RKO (cell line): ENCODE measurements around the gene SMG6.

Experiments
- DNase-seq: peaks from one replicate; pipeline ENCODE4 v3.0.0-alpha.2; 2016; ENCODE audit warnings: low spot score

The SMG6 gene

DNA sequence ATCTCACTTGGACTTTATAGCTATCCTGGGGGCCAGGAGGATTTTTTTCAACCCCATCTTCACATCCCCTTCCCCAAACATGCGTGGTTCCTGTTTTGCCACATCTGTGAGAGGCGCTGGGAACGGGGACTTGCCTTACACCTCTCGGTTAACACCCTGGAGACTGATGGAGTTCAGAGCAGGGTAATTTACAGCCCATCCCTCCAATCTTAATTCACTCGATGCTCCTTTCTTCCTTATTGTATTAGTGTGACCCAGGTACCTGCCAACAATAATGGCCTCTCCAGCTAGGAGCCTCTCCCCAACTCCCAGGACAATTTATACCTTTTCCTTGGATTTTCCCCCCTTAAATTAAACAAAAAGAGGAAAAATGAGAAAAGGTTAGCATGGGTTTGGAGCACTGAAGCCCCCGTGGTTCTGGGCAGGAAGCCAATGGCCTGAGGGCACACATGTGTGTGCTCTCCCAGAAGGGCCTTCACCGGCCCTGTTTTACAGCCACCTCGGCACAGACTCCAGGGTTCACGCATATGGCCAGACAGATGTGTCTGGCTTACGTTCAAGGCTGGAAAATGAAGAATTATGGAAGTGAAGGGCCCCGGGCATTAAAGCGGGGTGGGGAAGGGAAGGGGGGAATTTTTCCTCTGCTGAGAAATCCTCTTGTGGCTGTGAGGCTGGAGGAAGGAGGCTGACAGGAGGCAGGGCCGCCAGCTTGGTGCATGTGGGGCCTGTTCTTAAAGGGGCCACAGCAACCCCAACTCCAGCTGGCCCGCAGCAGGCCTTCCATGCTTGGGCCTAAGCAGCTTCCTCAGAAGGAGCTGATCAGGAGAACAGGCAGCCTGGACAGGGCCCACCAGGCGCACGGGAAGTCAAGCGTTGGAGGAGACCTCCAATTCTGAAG is 227.2 kb downstream of the SMG6 start:
- no peak for DNase-seq

DNA sequence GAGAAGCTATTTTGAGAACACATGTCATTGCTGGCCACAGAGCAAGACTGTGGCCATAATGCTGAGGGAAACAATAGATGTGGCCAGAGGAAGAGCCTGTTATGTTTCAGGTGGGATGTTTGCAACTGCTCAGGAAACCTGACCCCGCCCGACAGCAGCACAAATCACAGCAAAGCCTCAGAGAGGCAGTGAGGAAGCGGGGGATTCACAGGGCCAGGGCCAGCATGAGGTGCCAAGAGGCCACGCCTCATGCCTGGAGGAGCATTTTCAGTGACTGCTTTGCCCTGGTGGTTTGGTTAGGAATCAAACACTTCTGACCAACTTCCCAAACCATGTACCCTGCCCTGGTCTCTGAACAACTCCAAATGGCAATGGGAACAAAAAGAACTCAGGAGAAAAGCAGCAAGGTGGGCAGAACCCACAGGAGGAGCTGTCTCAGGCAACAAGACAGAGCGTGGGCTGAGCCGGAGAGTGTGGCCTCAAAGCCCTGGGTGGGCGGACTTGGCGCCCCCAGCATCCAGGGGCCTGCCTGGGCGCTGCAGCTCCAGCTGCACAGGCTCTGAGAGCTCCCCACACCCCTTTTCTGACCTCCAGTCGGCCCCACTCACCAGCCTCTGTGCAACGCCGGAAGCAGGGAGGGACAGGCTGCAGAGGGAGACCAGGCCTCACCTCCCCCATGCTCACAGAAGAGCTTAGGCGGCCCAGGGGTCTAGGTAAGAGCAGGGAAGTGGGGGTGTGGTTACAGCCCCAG is 228.1 kb downstream of the SMG6 start:
- DNase-seq, result no peak

DNA sequence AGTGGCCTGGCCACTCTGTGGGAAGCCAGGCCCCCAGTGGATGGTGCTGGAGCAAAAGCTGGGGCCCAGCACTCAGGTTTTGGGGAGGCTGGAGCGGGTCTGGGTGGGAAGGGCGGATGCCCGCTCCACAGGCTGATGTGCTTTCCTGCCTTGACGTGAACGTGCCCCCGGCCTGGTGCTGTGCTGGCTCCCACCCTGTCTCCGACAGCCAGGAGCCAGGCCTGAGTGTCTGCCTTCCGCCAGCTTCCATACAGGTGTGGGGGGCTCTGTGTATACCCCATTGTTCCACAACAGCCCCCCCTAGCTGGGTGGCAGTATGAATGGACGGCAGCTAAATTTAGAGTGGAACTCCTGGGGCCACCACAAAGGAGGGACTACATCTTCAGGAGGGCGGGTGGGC is 228.7 kb downstream of the SMG6 start:
- DNase-seq, result no peak

DNA sequence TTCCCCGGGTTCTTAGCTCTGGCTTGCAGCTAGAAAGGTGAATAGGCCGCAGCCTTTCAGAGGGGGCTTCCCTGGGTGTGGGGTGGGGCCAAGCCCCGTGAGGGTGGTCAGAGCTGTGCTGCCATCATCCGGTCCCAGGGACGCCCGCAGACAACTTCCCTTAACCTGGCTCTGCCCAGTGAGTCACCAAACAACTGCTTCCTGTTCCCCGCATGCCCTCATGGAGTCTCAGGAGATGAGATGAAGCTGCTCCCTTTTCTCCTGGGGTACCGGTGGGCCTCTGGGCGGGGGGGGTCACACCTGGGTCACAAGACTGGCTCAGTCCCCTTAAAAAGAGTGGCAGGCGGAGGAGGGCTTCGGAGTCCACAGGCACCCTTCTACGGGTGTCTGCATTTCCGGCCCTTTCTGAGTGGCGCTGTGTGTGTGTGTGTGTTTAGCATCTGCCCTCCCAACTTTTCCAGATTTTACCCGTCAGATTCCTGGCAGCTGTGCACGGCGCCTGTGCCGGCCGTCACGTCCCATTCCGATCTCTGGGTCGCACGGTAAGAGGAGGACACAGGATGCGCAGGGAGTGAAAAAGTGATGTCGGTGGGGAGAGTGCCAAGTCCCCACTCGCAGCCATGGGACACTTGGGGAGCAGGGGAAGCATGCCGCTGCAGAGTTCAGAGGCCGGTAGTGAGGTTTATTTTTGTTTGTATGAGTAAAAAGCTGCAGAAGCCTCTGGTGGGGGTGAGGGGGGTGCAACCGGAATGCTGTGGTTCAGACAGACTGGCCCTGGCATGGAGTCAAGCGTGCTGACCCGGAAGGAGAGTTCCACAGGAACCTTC is 231.9 kb downstream of the SMG6 start:
- no peak for DNase-seq

- DNase-seq, result no peak
These were observed 232.6 kb downstream of the SMG6 start for GRCh38 chr17:2071024-2071385.

DNA sequence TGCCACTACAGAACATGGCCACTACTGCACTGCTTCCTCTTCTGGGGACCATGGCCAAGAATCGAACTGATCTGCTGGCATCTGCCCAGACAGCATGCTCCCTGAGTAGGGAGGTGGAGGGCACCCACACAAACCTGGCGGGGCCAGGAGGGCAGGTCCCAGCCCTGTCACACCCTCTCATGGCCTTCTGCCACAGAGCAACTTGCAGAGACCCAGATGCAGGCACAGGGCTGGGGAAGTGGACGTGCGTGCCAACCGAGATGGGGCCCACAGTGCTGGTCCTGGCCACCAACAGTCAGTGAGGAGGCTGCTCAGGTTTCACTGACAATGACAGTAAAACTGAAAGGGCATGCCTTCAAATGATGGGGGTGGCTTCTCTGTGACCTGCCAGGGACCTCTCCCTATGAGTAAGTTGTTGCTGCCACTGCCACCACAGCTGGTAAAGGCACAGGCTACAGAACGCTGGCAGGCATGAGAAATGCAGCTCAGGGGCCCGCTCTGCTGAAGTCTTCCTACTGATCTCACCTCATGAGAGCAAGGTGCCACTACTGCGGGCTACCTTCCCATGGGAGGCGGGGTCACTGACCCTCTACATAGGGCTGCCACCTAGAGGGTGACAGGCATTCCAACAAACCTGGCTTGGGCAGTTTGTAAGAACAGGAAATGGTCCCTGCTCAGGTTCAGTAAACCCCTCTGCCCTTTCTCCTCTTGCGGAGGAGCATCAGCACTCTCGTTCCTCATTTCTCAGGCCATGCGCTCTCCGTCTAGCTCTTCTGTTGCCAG is 233.2 kb downstream of the SMG6 start:
- DNase-seq, result no peak

DNA sequence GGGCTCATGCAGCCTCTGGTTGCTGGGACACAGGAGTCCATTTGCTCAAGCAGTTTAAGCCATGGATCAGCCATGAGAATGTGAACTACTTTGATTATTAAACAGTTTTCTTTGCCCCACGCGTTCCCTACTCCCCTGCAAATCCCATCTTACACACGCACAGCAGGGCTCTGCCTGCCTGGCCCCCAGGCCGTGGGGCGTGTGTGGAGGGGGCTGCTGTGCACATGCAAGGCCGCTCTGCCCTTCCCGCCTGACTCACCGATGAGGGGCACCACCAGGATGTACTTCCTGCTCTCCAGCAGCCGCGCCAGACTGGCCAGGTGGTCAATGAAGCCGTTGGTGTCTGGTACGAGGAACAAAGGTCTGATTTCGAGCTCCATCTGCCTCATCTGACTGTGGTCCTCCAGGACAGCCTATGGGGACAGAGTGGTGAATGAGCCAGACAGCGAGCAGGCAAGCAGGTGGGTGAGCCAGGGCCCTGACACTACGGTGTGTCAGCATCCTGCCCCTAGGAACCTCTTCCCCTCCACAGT is 235.0 kb downstream of the SMG6 start:
- peak; percentile 62 for DNase-seq

- no peak for DNase-seq
These were observed 235.5 kb downstream of the SMG6 start for GRCh38 chr17:2068031-2068518.

- DNase-seq, result no peak
These were observed 236.0 kb downstream of the SMG6 start for GRCh38 chr17:2067608-2068024.

GRCh38 chr17:2067048-2067561 is 236.5 kb downstream of the SMG6 start:
- no peak for DNase-seq

- DNase-seq, result no peak
These were observed 237.6 kb downstream of the SMG6 start for GRCh38 chr17:2065949-2066400.

DNA sequence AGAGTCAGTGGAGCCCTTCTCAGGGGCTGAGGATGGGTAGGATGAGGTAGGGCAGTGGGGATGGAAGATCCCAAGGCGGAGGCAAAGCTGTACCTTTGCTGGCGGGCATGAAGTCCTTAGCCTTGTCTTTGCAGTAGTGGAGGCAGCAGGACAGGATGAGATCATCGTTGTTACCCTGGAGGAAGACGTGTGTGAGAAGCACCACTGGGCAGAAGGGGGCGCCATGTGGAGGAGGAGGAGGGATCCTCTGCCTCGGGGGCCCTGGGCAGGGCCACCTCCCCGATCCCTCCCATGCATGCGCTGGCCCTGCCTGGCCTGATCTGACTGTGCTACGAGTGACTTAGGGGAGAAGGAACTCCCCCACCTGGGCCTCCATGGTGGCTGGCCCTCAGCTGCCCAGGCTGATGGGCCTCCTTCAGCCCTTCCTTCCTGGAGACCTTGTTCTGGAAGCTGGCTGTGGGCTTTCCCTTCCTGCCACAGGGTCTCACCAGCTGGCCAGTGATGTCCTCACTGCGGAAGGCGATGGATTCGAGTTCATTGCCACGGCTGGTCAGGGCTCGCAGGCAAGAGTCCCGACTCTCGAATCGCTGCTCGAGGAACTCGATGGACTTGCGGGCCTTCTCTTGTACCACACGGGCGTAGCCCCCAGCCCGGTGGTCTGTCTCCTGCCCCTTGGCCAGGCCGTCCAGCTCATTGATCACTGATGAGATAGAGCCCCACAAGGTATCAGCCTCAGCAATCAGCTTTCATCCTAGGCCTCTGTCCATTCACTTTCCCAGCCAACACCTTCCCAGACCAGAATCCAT is 238.4 kb downstream of the SMG6 start:
- DNase-seq, result no peak

- no peak for DNase-seq
These were observed 239.0 kb downstream of the SMG6 start for GRCh38 chr17:2064520-2064971.

- no peak for DNase-seq
These were observed 239.5 kb downstream of the SMG6 start for GRCh38 chr17:2064147-2064489.

DNA sequence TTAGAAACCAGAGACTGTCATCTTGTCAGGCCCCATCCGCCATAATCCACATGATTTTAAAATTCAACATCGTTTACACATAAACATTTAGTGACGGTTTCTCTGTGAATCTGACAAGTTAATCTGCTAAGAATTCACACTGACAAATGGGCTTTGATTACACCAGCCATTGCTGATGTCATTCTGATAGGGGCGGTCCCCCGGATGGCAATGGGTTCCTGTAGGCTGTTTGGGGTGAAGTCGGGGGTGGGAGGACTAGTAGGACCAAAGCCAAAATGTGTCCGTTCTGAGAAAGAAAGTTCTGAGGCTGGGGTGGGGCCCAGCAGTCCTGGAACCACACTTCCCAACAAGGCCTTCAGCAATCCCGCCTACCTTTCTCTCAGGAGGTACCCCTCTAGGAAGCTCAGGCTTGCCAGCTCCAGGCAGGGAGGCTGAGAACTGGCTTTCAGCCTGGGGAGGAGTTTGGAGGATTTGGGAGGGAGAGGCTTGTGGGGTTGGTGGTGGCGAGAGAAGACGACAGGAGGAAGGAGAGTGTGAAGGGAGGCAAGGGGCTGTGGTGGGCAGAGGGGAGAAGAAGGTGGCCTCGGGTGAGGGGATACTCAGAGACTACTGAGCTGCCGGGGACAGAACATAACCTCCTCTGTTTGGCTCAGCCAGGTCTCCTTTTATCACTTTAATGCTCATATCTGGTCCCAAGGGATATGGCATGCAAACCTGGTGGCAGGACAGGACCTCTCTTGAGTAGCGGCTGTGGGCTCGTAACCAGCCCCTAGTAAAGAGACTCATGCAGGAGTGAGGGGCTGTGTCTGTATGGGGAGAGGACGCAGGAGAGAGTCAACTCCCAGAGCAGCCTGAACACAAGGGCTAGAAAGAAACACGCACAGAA is 240.1 kb downstream of the SMG6 start:
- DNase-seq, result no peak

- DNase-seq, result no peak
These were observed 240.9 kb downstream of the SMG6 start for GRCh38 chr17:2062571-2063183.

DNA sequence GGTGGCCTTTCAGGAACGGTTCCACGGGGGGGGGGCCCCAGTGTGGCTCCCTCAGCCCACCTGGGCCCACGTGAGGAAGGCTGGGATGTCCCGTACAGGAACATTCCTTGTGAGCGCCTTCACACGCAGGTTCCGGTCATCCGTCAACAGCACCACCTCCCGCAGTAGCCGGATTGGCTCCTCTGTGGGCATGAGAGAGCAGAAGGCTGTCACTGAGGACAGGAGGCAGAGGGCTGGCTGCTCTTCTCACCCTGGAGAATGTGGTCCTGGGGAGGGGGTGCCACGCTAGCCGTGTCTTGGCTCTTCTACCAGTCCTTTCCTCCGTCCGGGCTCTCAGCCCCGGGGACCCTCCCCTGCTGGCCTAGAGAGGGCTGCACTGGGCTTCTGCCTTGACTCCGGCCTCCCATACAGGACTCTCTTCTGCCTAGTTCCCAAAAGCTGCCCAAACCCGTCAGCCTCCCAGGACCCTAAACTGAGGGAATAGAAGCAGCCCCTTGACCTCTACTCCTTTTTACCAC is 242.1 kb downstream of the SMG6 start:
- no peak for DNase-seq

- no peak for DNase-seq
These were observed 242.7 kb downstream of the SMG6 start for GRCh38 chr17:2060681-2061440.
